Measurements from ENCODE around the gene SHOC2. TPM values are rescaled to one million over a fixed set of nuclear protein-coding genes. Genes with fewer than 3 reads are reported as not detected.

Gene SHOC2
- total RNA-seq, 2 experiments from 2014 or later, result 34.2 to 35.4 TPM

DNA sequence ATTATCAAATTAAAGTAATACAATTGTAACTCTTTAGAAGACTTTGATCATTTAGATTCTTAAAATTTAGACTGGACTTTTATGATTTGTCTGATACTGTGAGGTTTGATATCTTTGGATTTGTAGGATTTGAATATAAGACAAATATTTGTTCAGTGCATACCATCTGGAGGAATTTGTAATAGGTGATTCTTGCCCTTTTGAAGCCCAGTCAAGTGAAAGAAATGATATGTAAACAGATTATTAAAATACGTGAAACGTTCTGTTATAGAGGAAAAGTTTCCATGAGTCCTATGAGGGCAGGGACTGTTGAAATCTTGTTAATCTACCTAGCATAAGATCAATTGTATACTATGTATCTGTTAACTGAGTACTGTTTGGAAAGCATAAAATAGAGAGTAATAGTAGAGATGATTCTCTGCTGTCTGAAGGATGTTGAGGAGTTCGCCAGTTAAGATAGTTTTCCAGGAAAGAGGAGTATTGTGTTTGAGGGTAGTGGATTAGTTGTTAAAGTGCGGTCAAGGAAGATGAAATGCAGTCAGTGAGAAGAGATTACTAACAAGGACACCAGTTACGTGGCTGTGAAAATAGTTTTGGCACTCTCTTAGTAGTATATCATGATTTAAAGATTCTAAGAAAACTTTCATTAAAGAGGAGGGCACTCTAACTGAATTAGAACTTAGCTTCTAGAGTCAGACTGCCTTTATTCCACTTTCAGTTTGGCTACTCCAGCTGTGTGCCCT, 33.3 kb upstream of the SHOC2 start:
- Mint-ChIP-seq H3K27ac (peak overlapping the region; percentile 69), H3K4me3 (peak overlapping the region; percentile 11), H3K9me3 (no peaks in the 10 kb centered on the region), H3K4me1 (ENCODE audit: low read depth) (peaks cover 54% of the 10 kb centered on the region), H3K36me3 (ENCODE audit: low read depth) (peaks cover 63% of the 10 kb centered on the region), H3K27me3 (no peaks in the 10 kb centered on the region)
- ChIA-PET POLR2A (interaction anchor here (1.0 to 1.4 kb wide), 4 partner anchors 15 to 113 kb away, joined by 3 to 4 read pairs (median 4); partner anchors contain the start of gene PDCD4), CTCF (interaction anchor here (0.7 to 1.5 kb wide), 8 partner anchors 12 to 140 kb away, joined by 3 to 7 read pairs (median 4); partner anchors contain the start of gene PDCD4)
- ATAC-seq (peak; percentile 28), DNase-seq (no peak)
- intact Hi-C loops (cut with micrococcal nuclease), result no loop called here
- TF ChIP-seq CTCF (IDR thresholded peaks at IDR 0.05), result no peak

- H3K4me1 Mint-ChIP-seq (ENCODE audit: low read depth), result peaks cover 50% of the 10 kb centered on the region
- ATAC-seq, result peak; percentile 45
Observed at GRCh38 chr10:110887560-110887959, 31.8 kb upstream of the SHOC2 start.

GRCh38 chr10:110892602-110893288, 26.7 kb upstream of the SHOC2 start:
- peaks cover 49% of the 10 kb centered on the region for H3K36me3 Mint-ChIP-seq (ENCODE audit: low read depth)
- peaks cover 55% of the 10 kb centered on the region for H3K4me1 Mint-ChIP-seq (ENCODE audit: low read depth)
- ATAC-seq, result no peak
- intact Hi-C loops (cut with micrococcal nuclease), result loop anchor here (1.0 kb wide), 2 partner anchors 88 to 146 kb away; no protein-coding TSS in a partner anchor
- peak overlapping the region; percentile 49 for H3K27ac Mint-ChIP-seq
- ChIA-PET CTCF (interaction anchor here (0.6 to 8.9 kb wide), 13 partner anchors 10 to 282 kb away, joined by 3 to 71 read pairs (median 4); partner anchors contain the start of gene BBIP1), POLR2A (no interaction called here)
- H3K27me3 Mint-ChIP-seq, result no peaks in the 10 kb centered on the region
- no peaks in the 10 kb centered on the region for H3K9me3 Mint-ChIP-seq
- DNase-seq, result no peak
- H3K4me3 Mint-ChIP-seq, result no peak overlapping the region
- no peak for TF ChIP-seq CTCF (IDR thresholded peaks at IDR 0.05)

More at GRCh38 chr10:110887560-110887959, 31.8 kb upstream of the SHOC2 start:
- Mint-ChIP-seq H3K4me3 (no peak overlapping the region), H3K27ac (peak overlapping the region; percentile 72), H3K36me3 (ENCODE audit: low read depth) (peaks cover 54% of the 10 kb centered on the region), H3K9me3 (no peaks in the 10 kb centered on the region), H3K27me3 (no peaks in the 10 kb centered on the region)
- ChIA-PET CTCF (interaction anchor here (0.9 to 1.8 kb wide), 9 partner anchors 9 to 157 kb away, joined by 3 to 9 read pairs (median 3); partner anchors contain the start of genes BBIP1 and SHOC2), POLR2A (interaction anchor here (0.7 to 1.4 kb wide), 4 partner anchors 11 to 114 kb away, joined by 3 read pairs; partner anchors contain the start of gene PDCD4)
- TF ChIP-seq CTCF (IDR thresholded peaks at IDR 0.05), result no peak
- intact Hi-C loops (cut with micrococcal nuclease), result no loop called here
- no peak for DNase-seq

DNA sequence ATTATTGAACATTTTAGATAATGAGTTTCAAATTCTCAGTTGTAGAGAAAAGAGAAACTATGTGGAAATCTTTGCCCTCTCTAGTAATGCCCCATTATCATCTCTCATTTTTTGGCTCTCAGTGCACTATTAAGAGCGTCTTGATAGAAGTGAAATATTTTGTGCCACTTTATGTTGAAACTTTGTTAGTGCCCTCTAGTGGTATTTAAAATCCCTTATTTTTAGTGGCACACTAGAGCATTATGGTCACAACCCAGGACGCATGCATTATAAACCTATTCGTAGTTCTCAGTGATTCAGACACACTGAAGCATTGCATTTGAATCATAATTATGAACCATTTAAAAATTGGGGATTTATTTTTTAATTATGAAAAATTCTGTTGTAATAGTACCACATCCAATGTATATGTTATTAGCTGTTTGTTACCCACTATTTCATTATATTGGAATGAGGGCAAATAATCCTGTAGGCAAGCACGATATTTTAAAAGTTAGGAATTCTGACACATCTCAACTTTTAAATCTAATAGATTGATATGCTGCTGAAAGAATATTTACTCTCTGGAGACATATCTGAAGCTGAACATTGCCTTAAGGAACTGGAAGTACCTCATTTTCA, 25.7 kb upstream of the SHOC2 start:
- peak; percentile 68 for TF ChIP-seq CTCF (IDR thresholded peaks at IDR 0.05)
- Mint-ChIP-seq H3K27ac (peak overlapping the region; percentile 57), H3K27me3 (no peaks in the 10 kb centered on the region), H3K9me3 (no peaks in the 10 kb centered on the region), H3K4me1 (ENCODE audit: low read depth) (peaks cover 61% of the 10 kb centered on the region), H3K36me3 (ENCODE audit: low read depth) (peaks cover 49% of the 10 kb centered on the region), H3K4me3 (no peak overlapping the region)
- ATAC-seq (peak; percentile 83), DNase-seq (no peak)
- CTCF ChIA-PET, result interaction anchor here (0.6 to 8.9 kb wide), 28 partner anchors 10 to 283 kb away, joined by 3 to 71 read pairs (median 4); partner anchors contain the start of gene BBIP1
- intact Hi-C loops (cut with micrococcal nuclease), result loop anchor here (1.0 kb wide), 2 partner anchors 89 to 147 kb away; no protein-coding TSS in a partner anchor
- POLR2A ChIA-PET, result no interaction called here
